HepG2 (cell line): ENCODE measurements around the gene PIEZO2. TPM values are rescaled to one million over a fixed set of nuclear protein-coding genes. Genes with fewer than 3 reads are reported as not detected.

ENCODE experiments used
- ATF3 ChIP-seq: sonication (generic); formaldehyde crosslinking; IDR thresholded peaks from 2 replicates; pipeline ENCODE4 v1.4.0; 2020; ENCODE audit warnings: missing genetic modification reagents
- DNMT3B ChIP-seq: conservative IDR thresholded peaks from 2 replicates; pipeline ENCODE4 v1.6.1; 2016; ENCODE audit warnings: missing biosample characterization, control low read depth
- ERF ChIP-seq: IDR thresholded peaks from 2 replicates; pipeline ENCODE4 v1.6.1; 2018; ENCODE audit warnings: missing biosample characterization, missing genetic modification reagents
- HDAC1 ChIP-seq: sonication (generic); formaldehyde crosslinking; IDR thresholded peaks from 2 replicates; pipeline ENCODE4 v1.5.1; 2020; ENCODE audit warnings: mild to moderate bottlenecking, missing genetic modification reagents
- ISX ChIP-seq: sonication (generic); formaldehyde crosslinking; conservative IDR thresholded peaks from 2 replicates; pipeline ENCODE4 v1.5.0; 2020; ENCODE audit warnings: missing genetic modification reagents
- MXI1 ChIP-seq: IDR thresholded peaks from 3 replicates; pipeline ENCODE4 v1.6.1; 2012; ENCODE audit warnings: low read depth, low read length, inconsistent platforms, borderline replicate concordance
- NR2F2 ChIP-seq: IDR thresholded peaks from 2 replicates; pipeline ENCODE4 v1.6.1; 2012; ENCODE audit warnings: low read depth, inconsistent platforms, borderline replicate concordance
- PAX8 ChIP-seq: sonication (generic); formaldehyde crosslinking; IDR thresholded peaks from 2 replicates; pipeline ENCODE4 v1.8.0; 2022; ENCODE audit warnings: mild to moderate bottlenecking, missing genetic modification reagents, borderline replicate concordance
- PCBP2 ChIP-seq: fragments of 200-400 bp; formaldehyde crosslinking; optimal IDR thresholded peaks from 2 replicates; pipeline ENCODE3; 2018; ENCODE audit warnings: low read length, low read depth; ENCODE audit not compliant: poor library complexity, severe bottlenecking
- PHF20 ChIP-seq: sonication (generic); formaldehyde crosslinking; IDR thresholded peaks from 2 replicates; pipeline ENCODE4 v1.5.0; 2020; ENCODE audit warnings: mild to moderate bottlenecking, missing genetic modification reagents
- RELA ChIP-seq: sonication (generic); formaldehyde crosslinking; IDR thresholded peaks from 2 replicates; pipeline ENCODE4 v1.4.0; 2020; ENCODE audit warnings: missing genetic modification reagents
- RFX3 ChIP-seq: IDR thresholded peaks from 2 replicates; pipeline ENCODE4 v1.6.1; 2016; ENCODE audit warnings: missing biosample characterization, missing genetic modification reagents
- ZFP37 ChIP-seq: sonication (generic); formaldehyde crosslinking; IDR thresholded peaks from 2 replicates; pipeline ENCODE4 v1.4.0; 2020; ENCODE audit warnings: missing genetic modification reagents, borderline replicate concordance
- ZNF234 ChIP-seq: sonication (generic); formaldehyde crosslinking; conservative IDR thresholded peaks from 2 replicates; pipeline ENCODE4 v1.5.1; 2020; ENCODE audit warnings: mild to moderate bottlenecking, missing genetic modification reagents
- ZNF260 ChIP-seq: sonication (generic); formaldehyde crosslinking; IDR thresholded peaks from 2 replicates; pipeline ENCODE4 v1.4.0; 2020; ENCODE audit warnings: missing genetic modification reagents, low read depth, mild to moderate bottlenecking, borderline replicate concordance
- ZNF296 ChIP-seq: sonication (generic); formaldehyde crosslinking; conservative IDR thresholded peaks from 2 replicates; pipeline ENCODE4 v1.5.0; 2020; ENCODE audit warnings: mild to moderate bottlenecking, missing genetic modification reagents
- ZNF431 ChIP-seq: sonication (generic); formaldehyde crosslinking; IDR thresholded peaks from 2 replicates; pipeline ENCODE4 v1.9.0; 2022; ENCODE audit warnings: missing genetic modification reagents, low read depth, mild to moderate bottlenecking, borderline replicate concordance
- ZNF501 ChIP-seq: sonication (generic); formaldehyde crosslinking; IDR thresholded peaks from 2 replicates; pipeline ENCODE4 v1.5.1; 2020; ENCODE audit warnings: mild to moderate bottlenecking, moderate library complexity, missing genetic modification reagents
- ZNF550 ChIP-seq: sonication (generic); formaldehyde crosslinking; IDR thresholded peaks from 2 replicates; pipeline ENCODE4 v1.4.0; 2020; ENCODE audit warnings: mild to moderate bottlenecking, missing genetic modification reagents, borderline replicate concordance
- ZNF629 ChIP-seq: sonication (generic); formaldehyde crosslinking; conservative IDR thresholded peaks from 2 replicates; pipeline ENCODE4 v1.5.0; 2020; ENCODE audit warnings: missing genetic modification reagents
- ZNF773 ChIP-seq: sonication (generic); formaldehyde crosslinking; IDR thresholded peaks from 2 replicates; pipeline ENCODE4 v1.4.0; 2020; ENCODE audit warnings: missing genetic modification reagents, borderline replicate concordance
- ZNF878 ChIP-seq: sonication (generic); formaldehyde crosslinking; IDR thresholded peaks from 2 replicates; pipeline ENCODE4 v1.8.1; 2023; ENCODE audit warnings: mild to moderate bottlenecking, missing genetic modification reagents, moderate library complexity
- ZSCAN21 ChIP-seq: sonication (generic); formaldehyde crosslinking; IDR thresholded peaks from 2 replicates; pipeline ENCODE4 v1.8.0; 2022; ENCODE audit warnings: mild to moderate bottlenecking, missing genetic modification reagents, moderate library complexity, borderline replicate concordance
- polyA plus RNA-seq, 8 experiments: library from polyadenylated mRNA; depleted of rRNA in 3 of 8; stranded (reverse) in 7 of 8; unstranded in 1 of 8; fragments of >200 nt; fragmentation: Illumina TruSeq in 4 of 8; extraction: Trizol in 4 of 8; gene quantifications; 2 replicates each; pipeline versions ENCODE4 v1.2.1 to v1.2.3, GENCODE V29; 2011 to 2016; ENCODE audit warnings: low read depth in 4 of 8, missing spikeins in 1 of 8, mixed read lengths in 1 of 8; ENCODE audit not compliant: insufficient read depth in 1 of 8
- total RNA-seq, 5 experiments: library from RNA; depleted of rRNA; stranded (reverse); fragments of >200 nt; fragmentation: Illumina TruSeq; extraction: Trizol; gene quantifications; 2 replicates each; pipeline ENCODE4 v1.2.3, GENCODE V29; 2016; ENCODE audit warnings: low read depth in 1 of 5
- TF ChIP-seq, protein P1 (sequence below): sonication (generic); formaldehyde crosslinking; conservative IDR thresholded peaks from 2 replicates; pipeline ENCODE4 v1.4.0; 2020; ENCODE audit warnings: missing genetic modification reagents
- TF ChIP-seq, protein P2 (sequence below): sonication (generic); formaldehyde crosslinking; IDR thresholded peaks from 2 replicates; pipeline ENCODE4 v1.5.1; 2020; ENCODE audit warnings: mild to moderate bottlenecking, missing genetic modification reagents, borderline replicate concordance

The PIEZO2 gene
- total and polyA plus RNA-seq, 2 of the 13 experiments (the other 11 are each of a cell fraction or from before 2014, with no cell fraction given), result 15.2 to 27.2 TPM

- no peak for TF ChIP-seq ZNF260 (CRISPR knock-in tag)
- TF ChIP-seq, protein P1, sequence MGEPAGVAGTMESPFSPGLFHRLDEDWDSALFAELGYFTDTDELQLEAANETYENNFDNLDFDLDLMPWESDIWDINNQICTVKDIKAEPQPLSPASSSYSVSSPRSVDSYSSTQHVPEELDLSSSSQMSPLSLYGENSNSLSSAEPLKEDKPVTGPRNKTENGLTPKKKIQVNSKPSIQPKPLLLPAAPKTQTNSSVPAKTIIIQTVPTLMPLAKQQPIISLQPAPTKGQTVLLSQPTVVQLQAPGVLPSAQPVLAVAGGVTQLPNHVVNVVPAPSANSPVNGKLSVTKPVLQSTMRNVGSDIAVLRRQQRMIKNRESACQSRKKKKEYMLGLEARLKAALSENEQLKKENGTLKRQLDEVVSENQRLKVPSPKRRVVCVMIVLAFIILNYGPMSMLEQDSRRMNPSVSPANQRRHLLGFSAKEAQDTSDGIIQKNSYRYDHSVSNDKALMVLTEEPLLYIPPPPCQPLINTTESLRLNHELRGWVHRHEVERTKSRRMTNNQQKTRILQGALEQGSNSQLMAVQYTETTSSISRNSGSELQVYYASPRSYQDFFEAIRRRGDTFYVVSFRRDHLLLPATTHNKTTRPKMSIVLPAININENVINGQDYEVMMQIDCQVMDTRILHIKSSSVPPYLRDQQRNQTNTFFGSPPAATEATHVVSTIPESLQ (CRISPR knock-in tag), result no peak
- TF ChIP-seq ZNF234 (CRISPR knock-in tag), result no peak
- TF ChIP-seq ZSCAN21 (CRISPR knock-in tag), result no peak
- no peak for TF ChIP-seq RFX3 (CRISPR knock-in tag)
- 0 out of 2 replicates have a peak, but pooled peaks have one; percentile 19 for TF ChIP-seq ZNF501
- no peak for TF ChIP-seq ZNF878
- TF ChIP-seq ZNF550 (CRISPR knock-in tag), result no peak
- TF ChIP-seq ATF3 (CRISPR knock-in tag), result no peak
- no peak for TF ChIP-seq DNMT3B (CRISPR knock-in tag)
- no peak for TF ChIP-seq PAX8 (CRISPR knock-in tag)
- no peak for TF ChIP-seq PCBP2
- TF ChIP-seq, protein P2, sequence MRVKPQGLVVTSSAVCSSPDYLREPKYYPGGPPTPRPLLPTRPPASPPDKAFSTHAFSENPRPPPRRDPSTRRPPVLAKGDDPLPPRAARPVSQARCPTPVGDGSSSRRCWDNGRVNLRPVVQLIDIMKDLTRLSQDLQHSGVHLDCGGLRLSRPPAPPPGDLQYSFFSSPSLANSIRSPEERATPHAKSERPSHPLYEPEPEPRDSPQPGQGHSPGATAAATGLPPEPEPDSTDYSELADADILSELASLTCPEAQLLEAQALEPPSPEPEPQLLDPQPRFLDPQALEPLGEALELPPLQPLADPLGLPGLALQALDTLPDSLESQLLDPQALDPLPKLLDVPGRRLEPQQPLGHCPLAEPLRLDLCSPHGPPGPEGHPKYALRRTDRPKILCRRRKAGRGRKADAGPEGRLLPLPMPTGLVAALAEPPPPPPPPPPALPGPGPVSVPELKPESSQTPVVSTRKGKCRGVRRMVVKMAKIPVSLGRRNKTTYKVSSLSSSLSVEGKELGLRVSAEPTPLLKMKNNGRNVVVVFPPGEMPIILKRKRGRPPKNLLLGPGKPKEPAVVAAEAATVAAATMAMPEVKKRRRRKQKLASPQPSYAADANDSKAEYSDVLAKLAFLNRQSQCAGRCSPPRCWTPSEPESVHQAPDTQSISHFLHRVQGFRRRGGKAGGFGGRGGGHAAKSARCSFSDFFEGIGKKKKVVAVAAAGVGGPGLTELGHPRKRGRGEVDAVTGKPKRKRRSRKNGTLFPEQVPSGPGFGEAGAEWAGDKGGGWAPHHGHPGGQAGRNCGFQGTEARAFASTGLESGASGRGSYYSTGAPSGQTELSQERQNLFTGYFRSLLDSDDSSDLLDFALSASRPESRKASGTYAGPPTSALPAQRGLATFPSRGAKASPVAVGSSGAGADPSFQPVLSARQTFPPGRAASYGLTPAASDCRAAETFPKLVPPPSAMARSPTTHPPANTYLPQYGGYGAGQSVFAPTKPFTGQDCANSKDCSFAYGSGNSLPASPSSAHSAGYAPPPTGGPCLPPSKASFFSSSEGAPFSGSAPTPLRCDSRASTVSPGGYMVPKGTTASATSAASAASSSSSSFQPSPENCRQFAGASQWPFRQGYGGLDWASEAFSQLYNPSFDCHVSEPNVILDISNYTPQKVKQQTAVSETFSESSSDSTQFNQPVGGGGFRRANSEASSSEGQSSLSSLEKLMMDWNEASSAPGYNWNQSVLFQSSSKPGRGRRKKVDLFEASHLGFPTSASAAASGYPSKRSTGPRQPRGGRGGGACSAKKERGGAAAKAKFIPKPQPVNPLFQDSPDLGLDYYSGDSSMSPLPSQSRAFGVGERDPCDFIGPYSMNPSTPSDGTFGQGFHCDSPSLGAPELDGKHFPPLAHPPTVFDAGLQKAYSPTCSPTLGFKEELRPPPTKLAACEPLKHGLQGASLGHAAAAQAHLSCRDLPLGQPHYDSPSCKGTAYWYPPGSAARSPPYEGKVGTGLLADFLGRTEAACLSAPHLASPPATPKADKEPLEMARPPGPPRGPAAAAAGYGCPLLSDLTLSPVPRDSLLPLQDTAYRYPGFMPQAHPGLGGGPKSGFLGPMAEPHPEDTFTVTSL, result peak; percentile 81; the same call in 1 of the 2 replicates
- no peak for TF ChIP-seq NR2F2
- no peak for TF ChIP-seq ZNF296 (CRISPR knock-in tag)
- TF ChIP-seq ZNF629 (CRISPR knock-in tag), result no peak
- 0 out of 2 replicates have a peak, but pooled peaks have one; percentile 27 for TF ChIP-seq ERF (CRISPR knock-in tag)
- no peak for TF ChIP-seq PHF20 (CRISPR knock-in tag)
- TF ChIP-seq MXI1, result no peak
- peak; percentile 31; the same call in 1 of the 2 replicates for TF ChIP-seq HDAC1
- TF ChIP-seq RELA, result no peak
- TF ChIP-seq ZFP37 (CRISPR knock-in tag), result 0 out of 2 replicates have a peak, but pooled peaks have one; percentile 22
- TF ChIP-seq ZNF773 (CRISPR knock-in tag), result no peak
- no peak for TF ChIP-seq ISX (CRISPR knock-in tag)
- no peak for TF ChIP-seq ZNF431 (CRISPR knock-in tag)
Observed at GRCh38 chr18:10908760-10909159, 240.6 kb downstream of the PIEZO2 start (continued).
